Stomach (tissue), 4 donors: ENCODE results near the gene PKNOX2.

Experiments used
- POLR2AphosphoS5 ChIP-seq, 3 donors: sonication (generic); formaldehyde crosslinking; IDR thresholded peaks; one replicate each; pipeline ENCODE4 v1.6.1; 2016; ENCODE audit warnings: antibody characterized with exemption in 3 of 3
- TF ChIP-seq, protein P1 (sequence below), 7 experiments: fragments of 450-650 bp in 4 of 7; fragments of 200-600 bp in 3 of 7; sonication (generic) in 3 of 7; IDR thresholded peaks; one replicate each; pipeline ENCODE4 v1.5.1; 2016 to 2019; ENCODE audit warnings: antibody characterized with exemption in 7 of 7, control low read depth in 2 of 7, mild to moderate bottlenecking in 1 of 7

DNA sequence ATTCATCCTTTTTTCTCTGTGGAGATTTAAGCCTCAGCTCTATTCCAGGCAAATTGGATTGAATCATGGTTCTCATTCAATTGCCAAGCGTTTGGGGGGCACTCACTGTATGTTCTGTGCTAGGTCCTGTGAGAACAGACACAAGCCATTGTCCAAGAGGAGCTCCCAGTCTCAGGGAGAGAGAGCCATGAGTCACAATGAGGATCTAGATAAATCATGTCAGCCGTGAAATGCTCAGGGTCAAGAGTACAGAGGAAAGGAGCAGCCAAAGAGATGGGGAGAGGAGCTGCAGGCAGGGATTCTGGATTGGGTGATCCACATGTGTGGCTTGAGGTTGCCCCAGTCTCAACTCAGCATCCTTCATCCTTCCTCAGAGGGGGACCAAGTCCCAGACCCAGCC is 237.9 kb downstream of the PKNOX2 start:
- TF ChIP-seq, protein P1, sequence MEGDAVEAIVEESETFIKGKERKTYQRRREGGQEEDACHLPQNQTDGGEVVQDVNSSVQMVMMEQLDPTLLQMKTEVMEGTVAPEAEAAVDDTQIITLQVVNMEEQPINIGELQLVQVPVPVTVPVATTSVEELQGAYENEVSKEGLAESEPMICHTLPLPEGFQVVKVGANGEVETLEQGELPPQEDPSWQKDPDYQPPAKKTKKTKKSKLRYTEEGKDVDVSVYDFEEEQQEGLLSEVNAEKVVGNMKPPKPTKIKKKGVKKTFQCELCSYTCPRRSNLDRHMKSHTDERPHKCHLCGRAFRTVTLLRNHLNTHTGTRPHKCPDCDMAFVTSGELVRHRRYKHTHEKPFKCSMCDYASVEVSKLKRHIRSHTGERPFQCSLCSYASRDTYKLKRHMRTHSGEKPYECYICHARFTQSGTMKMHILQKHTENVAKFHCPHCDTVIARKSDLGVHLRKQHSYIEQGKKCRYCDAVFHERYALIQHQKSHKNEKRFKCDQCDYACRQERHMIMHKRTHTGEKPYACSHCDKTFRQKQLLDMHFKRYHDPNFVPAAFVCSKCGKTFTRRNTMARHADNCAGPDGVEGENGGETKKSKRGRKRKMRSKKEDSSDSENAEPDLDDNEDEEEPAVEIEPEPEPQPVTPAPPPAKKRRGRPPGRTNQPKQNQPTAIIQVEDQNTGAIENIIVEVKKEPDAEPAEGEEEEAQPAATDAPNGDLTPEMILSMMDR (IDR thresholded peaks at IDR 0.05): no peak
- TF ChIP-seq POLR2AphosphoS5 (IDR thresholded peaks at IDR 0.05): no peak
